Ovary (tissue), 3 donors: Measurements from ENCODE around the gene UBE2L6.

Source experiments
- CTCF ChIP-seq, 3 donors: fragments of 450-650 bp in 2 of 3; fragments of 200-600 bp in 1 of 3; IDR thresholded peaks; one replicate each; pipeline versions ENCODE4 v1.5.1 to v1.8.0; 2016 to 2022; ENCODE audit warnings: antibody characterized with exemption in 3 of 3, mild to moderate bottlenecking in 1 of 3
- EP300 ChIP-seq: sonication (generic); formaldehyde crosslinking; IDR thresholded peaks from one replicate; pipeline ENCODE4 v1.6.1; 2017; ENCODE audit warnings: antibody characterized with exemption
- POLR2A ChIP-seq: fragments of 450-650 bp; IDR thresholded peaks from one replicate; pipeline ENCODE4 v1.6.1; 2017; ENCODE audit warnings: antibody characterized with exemption, mild to moderate bottlenecking, moderate library complexity
- donor health status: DM: no; HTN: no; CAD: no.

- no peak for TF ChIP-seq EP300
- TF ChIP-seq CTCF (IDR thresholded peaks at IDR 0.05) = no peak
- no peak for TF ChIP-seq POLR2A
These were observed 4.1 kb upstream of the UBE2L6 start for GRCh38 chr11:57571606-57572005.
